HEK293T (cell line): Measurements from ENCODE around the gene ZXDB.
"Not testable (repeated sequence)": the region's sequence is repeated elsewhere in the genome, so short reads cannot be mapped to it uniquely, and the experiment has no call there.

Experiments
- ELF4 ChIP-seq: fragments of 450-650 bp; IDR thresholded peaks from 2 replicates; pipeline ENCODE4 v1.6.1; 2017; ENCODE audit warnings: antibody characterized with exemption
- FOXA1 ChIP-seq: fragments of 450-650 bp; IDR thresholded peaks from 2 replicates; pipeline ENCODE4 v1.6.1; 2016; ENCODE audit warnings: mild to moderate bottlenecking
- FOXM1 ChIP-seq: fragments of 450-650 bp; IDR thresholded peaks from 2 replicates; pipeline ENCODE4 v1.6.1; 2017; ENCODE audit warnings: mild to moderate bottlenecking, borderline replicate concordance
- L3MBTL2 ChIP-seq: fragments of 450-650 bp; conservative IDR thresholded peaks from 2 replicates; pipeline ENCODE4 v1.6.1; 2016; ENCODE audit warnings: mild to moderate bottlenecking
- LEF1 ChIP-seq: fragments of 450-650 bp; IDR thresholded peaks from 2 replicates; pipeline ENCODE4 v1.6.1; 2017; ENCODE audit warnings: mild to moderate bottlenecking, borderline replicate concordance
- SP1 ChIP-seq: fragments of 450-650 bp; IDR thresholded peaks from 2 replicates; pipeline ENCODE4 v1.6.1; 2017
- SUZ12 ChIP-seq: fragments of 450-650 bp; IDR thresholded peaks from 2 replicates; pipeline ENCODE4 v1.6.1; 2016; ENCODE audit warnings: mild to moderate bottlenecking
- TARDBP ChIP-seq: fragments of 450-650 bp; IDR thresholded peaks from 2 replicates; pipeline ENCODE4 v1.6.1; 2016
- ZNF384 ChIP-seq: fragments of 450-650 bp; IDR thresholded peaks from 2 replicates; pipeline ENCODE4 v1.6.1; 2016

DNA sequence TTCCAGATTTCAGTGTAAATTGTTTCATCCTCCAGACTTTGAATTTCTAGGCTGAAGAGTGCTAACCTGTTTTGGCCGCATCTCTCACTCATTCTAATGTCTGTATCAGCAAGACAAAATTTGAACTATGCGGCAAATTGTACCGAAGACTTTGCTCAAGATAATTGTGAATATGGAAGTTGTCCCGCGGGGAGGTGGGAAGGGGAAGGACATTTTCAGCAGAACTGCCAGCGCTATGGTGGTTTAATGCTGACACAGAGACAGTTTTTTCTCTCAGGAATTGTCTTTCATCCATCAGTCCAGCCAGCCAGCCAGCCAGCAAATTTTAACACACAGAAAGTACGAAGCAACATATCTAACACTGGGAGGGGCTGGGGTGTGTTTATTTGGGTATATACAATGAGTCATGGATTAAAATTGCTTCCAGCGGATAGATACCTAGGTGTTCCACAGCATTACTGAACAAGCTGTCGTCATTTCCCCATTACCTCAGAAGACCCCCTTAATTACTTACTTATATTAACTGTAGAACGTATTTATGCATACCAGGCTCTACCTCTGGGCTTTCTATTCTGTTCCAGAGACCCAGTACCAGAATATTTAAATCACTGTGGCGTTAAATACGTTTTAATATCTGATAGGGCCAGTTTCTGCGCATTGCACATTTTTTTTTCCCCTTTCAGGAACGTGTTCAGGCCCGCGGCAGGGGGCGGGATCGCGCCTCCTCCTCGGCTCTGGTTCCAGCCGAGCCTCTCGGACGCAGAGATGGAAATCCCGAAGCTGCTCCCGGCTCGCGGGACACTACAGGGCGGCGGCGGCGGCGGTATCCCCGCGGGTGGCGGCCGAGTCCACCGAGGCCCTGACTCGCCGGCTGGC is at the start of gene ZXDB:
- not testable (repeated sequence) for TF ChIP-seq FOXM1, L3MBTL2, FOXA1, ELF4, ZNF384, TARDBP, SP1, LEF1, SUZ12
